Upper lobe of left lung (tissue), 4 donors: ENCODE results near the gene MAB21L4.

Experiments
- EP300 ChIP-seq, 4 donors: sonication (generic); formaldehyde crosslinking; IDR thresholded peaks; one replicate each; pipeline ENCODE4 v1.5.1; 2017; ENCODE audit warnings: antibody characterized with exemption in 4 of 4, control low read depth in 2 of 4
- POLR2AphosphoS5 ChIP-seq, 2 donors: sonication (generic); formaldehyde crosslinking; IDR thresholded peaks; one replicate each; pipeline ENCODE4 v1.5.1; 2017; ENCODE audit warnings: antibody characterized with exemption in 2 of 2
- TF ChIP-seq, protein P1 (sequence below), 6 experiments: fragments of 450-650 bp in 4 of 6; fragments of 200-600 bp in 2 of 6; sonication (generic) in 2 of 6; IDR thresholded peaks; one replicate each; pipeline ENCODE4 v1.5.1; 2016 to 2019; ENCODE audit warnings: antibody characterized with exemption in 6 of 6

DNA sequence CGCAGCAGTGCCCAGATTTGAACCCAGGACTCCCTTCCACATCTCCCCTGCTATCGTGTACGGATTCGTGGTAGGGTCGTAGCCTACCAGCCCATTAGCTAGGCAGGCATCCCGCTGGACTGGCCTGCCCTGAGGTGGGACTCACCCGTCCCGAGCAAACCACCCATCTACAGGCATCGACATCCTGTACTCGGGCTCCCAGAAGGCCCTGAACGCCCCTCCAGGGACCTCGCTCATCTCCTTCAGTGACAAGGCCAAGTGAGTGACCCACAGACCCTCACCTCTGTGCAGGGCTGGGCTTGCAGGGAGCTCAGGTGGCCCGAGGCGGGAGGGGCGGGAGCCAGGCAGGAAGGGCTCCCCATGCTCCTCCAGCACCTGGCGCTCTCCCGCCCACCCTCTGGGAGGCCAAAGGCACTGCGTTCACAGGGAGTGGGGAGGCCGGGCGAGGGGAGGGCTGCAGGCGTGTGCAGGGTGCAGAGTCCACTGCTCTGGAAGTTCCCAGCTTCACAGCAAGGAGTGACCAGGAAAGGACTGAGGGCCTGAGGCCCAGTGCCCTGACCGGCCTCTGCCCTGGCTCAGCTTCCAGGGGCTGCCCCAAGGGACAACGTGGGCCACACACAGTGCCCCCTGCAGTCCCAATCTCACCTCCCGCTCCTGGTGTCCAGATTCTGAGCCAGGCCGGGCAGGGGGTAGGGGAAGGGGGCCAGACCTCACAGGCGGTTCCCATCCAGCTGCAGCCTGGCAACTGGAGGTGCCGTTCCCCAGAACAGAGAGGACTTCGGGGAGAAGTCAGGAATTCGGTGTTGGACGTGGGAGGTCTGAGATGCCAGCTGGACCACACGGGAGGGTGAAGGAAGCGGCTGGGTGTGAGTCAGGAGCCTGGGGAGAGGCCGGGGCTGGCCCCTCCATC lies 21.9 kb downstream of the MAB21L4 start:
- TF ChIP-seq, protein P1, sequence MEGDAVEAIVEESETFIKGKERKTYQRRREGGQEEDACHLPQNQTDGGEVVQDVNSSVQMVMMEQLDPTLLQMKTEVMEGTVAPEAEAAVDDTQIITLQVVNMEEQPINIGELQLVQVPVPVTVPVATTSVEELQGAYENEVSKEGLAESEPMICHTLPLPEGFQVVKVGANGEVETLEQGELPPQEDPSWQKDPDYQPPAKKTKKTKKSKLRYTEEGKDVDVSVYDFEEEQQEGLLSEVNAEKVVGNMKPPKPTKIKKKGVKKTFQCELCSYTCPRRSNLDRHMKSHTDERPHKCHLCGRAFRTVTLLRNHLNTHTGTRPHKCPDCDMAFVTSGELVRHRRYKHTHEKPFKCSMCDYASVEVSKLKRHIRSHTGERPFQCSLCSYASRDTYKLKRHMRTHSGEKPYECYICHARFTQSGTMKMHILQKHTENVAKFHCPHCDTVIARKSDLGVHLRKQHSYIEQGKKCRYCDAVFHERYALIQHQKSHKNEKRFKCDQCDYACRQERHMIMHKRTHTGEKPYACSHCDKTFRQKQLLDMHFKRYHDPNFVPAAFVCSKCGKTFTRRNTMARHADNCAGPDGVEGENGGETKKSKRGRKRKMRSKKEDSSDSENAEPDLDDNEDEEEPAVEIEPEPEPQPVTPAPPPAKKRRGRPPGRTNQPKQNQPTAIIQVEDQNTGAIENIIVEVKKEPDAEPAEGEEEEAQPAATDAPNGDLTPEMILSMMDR (IDR thresholded peaks at IDR 0.05) = no peak
- TF ChIP-seq POLR2AphosphoS5 (IDR thresholded peaks at IDR 0.05) = no peak
- TF ChIP-seq EP300 (IDR thresholded peaks at IDR 0.05) = no peak
